Frontal cortex (tissue), 4 donors: ENCODE results near the gene FGFR1OP2. TPM values are rescaled to one million over a fixed set of nuclear protein-coding genes. Genes with fewer than 3 reads are reported as not detected.
"Not testable (repeated sequence)": the region's sequence is repeated elsewhere in the genome, so short reads cannot be mapped to it uniquely, and the experiment has no call there.

Experiments
- DNase-seq, 2 donors: peaks; one replicate each; pipeline ENCODE4 v3.0.0; 2012; ENCODE audit warnings: low spot score in 2 of 2
- FAIRE-seq: peaks from 2 replicates; lab custom pipeline; 2012; peaks lifted over from hg19 to GRCh38; lab: Jason Lieb, UNC
- total RNA-seq: library from RNA; depleted of rRNA; stranded (reverse); fragments of >200 nt; gene quantifications from one replicate; pipeline ENCODE4 v1.2.3, GENCODE V29; 2014
- donor health status: control.
- donor health status: control.
- donor health status: control.

Gene FGFR1OP2
- total RNA-seq, 1 donor from 2014 or later, result 42.0 TPM

DNA sequence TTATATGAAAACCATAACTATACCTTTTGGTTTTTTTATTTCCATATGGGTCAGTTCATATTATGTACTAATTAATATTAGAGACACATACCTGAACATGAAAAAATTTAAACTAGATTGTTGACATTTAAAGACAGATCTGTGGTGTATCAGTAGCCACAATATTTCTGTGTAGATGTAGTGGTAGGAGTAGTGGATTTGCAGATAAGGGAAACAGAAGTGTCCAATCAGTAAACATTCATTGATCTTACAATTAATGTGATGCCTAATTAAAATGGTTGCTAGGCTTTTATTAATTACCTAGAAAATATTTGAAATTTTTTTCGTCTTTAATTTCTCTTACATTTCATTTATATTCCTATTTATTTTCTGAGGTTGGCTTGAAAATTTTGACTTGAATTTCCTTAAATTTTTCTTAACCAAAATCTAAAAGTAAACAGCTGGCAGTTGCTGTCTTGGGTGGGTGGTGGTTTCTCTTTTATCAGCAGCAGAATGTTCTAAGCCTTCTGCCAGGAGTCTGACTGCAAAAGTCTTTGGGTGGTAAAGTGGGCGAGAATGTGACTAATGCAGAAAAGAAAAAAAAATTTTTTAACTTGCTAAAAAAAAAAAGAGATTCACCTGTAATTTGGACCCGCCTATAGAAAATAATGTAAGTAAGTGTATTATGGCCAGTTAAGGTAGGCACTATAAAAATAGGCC is 2.4 kb downstream of the FGFR1OP2 start:
- FAIRE-seq, result no peak
- DNase-seq, result no peak

DNA sequence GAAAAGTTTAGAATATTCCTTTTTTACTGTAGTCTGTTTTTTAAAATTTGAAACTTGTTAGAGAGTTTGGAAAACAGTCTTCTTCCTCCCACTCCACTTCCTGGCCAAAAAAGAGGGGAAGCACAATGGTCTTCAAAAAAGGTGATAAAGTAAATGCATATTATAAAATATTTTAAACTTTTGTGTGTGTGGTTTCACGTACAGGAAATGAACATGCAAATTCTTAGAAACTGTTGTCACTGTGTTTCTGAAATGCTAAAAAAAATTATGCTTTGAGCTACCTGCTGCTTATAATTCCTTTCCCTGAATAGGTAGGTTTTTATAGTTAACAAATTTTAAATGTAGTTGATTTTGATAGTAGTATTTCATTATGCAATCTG is 2.9 kb downstream of the FGFR1OP2 start:
- FAIRE-seq (no peak), DNase-seq (no peak)

GRCh38 chr12:26948309-26948708 is 10.0 kb downstream of the FGFR1OP2 start:
- FAIRE-seq (no peak), DNase-seq (no peak)

GRCh38 chr12:26953447-26953846 is 15.2 kb downstream of the FGFR1OP2 start:
- FAIRE-seq (no peak), DNase-seq (no peak)

DNA sequence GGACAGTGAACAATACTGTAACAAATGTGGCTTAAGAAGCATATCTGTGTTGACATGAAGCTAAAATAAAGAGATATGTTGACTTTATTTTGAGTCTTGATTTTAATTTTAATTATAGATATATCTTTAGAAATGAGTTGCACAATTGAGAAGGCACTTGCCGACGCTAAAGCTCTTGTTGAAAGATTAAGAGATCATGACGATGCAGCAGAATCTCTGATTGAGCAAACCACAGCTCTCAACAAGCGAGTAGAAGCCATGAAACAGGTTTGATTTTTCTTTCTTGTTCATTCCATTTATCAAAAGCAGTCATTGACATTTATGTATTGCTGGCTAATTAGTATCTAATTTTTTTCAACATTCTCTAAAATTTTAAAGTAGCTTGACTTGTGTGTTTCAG is 15.8 kb downstream of the FGFR1OP2 start:
- DNase-seq (no peak), FAIRE-seq (no peak)

DNA sequence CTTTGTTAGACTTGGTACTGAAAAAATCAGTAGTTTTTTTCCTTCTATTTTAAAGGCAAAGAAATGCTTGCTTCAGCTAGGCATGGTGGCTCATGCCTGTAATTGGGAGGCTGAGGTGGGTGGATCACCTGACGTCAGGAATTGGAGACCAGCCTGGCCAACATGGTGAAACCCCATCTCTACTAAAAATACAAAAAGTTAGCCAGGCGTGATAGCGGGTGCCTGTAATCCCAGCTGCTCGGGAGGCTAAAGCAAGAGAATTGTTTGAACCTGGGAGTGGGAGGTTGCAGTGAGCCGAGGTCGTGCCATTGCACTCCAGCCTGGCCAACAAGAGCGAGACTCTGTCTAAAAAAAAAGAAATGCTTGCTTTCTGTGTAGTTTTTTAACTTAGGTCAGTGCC is 23.1 kb downstream of the FGFR1OP2 start:
- not testable (repeated sequence) for FAIRE-seq, DNase-seq

DNA sequence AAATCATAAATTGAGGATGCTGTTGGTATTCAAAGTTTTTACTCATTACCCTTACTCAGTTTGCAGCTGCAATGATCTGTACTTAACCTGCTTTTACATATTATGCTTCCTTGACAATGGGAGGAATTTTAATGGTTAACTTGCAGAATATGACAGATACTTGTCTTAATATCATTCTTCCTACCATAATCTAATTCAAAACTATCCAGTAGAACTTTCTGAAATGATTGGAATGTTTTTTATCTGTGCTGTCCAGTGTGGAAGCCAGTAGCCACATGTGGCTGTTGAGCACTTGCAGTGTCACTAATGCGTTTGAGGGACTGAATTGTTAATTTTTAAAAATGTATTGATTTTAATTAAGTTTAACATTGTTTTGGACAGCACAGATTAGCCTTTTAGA is 23.5 kb downstream of the FGFR1OP2 start:
- FAIRE-seq, result no peak
- no peak for DNase-seq

DNA sequence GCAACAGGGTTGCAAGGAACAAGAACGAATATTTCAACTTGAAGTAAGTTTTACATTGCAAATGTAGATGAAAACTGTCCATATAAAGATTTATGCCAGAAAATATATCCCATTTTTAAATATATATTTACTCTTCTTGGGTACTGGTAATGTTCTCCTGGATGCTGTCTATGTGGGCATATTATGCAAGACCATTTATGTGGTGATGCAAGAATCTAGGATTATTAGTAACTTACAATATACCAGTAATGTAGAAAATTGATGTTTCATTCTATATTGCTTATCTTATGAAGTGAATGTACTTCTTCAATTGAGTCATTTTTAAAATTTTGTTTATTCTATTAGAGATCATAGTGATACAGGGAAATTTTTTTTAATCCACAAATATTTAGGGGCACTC is 25.1 kb downstream of the FGFR1OP2 start:
- no peak for DNase-seq
- FAIRE-seq, result no peak

GRCh38 chr12:26966842-26967241 is 28.6 kb downstream of the FGFR1OP2 start:
- no peak for DNase-seq
- FAIRE-seq, result no peak

- no peak for FAIRE-seq
- no peak for DNase-seq
These were observed 31.9 kb downstream of the FGFR1OP2 start for GRCh38 chr12:26970136-26970535.

- DNase-seq, result no peak
- FAIRE-seq, result no peak
These were observed 33.7 kb downstream of the FGFR1OP2 start for GRCh38 chr12:26971963-26972362.

DNA sequence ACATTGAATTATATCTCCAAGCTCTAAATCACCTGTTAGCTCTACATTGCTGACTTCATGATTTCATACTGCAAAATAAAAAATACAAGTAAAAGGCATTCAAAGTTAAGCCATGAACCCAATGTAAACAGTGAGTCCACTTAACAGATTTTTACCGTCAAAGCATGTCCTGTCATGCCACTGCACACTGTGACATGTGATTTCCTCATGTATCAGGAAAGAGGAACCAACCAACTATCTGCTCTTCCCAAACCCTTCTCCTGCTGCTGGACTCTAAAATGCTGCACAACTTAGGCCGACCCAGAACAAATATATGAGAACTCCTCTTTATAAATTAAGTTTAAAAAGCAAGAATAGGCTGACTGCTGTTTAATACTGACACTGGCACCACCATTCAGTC is 38.4 kb downstream of the FGFR1OP2 start:
- no peak for FAIRE-seq
- DNase-seq, result no peak

- DNase-seq (peak in 1 of 2 donors; percentile 10), FAIRE-seq (no peak)
These were observed 40.5 kb downstream of the FGFR1OP2 start for GRCh38 chr12:26978801-26979200.

GRCh38 chr12:26979733-26980132 is 41.5 kb downstream of the FGFR1OP2 start:
- DNase-seq (no peak), FAIRE-seq (no peak)

GRCh38 chr12:26982866-26983265 is 44.6 kb downstream of the FGFR1OP2 start:
- no peak for FAIRE-seq
- DNase-seq, result no peak

DNA sequence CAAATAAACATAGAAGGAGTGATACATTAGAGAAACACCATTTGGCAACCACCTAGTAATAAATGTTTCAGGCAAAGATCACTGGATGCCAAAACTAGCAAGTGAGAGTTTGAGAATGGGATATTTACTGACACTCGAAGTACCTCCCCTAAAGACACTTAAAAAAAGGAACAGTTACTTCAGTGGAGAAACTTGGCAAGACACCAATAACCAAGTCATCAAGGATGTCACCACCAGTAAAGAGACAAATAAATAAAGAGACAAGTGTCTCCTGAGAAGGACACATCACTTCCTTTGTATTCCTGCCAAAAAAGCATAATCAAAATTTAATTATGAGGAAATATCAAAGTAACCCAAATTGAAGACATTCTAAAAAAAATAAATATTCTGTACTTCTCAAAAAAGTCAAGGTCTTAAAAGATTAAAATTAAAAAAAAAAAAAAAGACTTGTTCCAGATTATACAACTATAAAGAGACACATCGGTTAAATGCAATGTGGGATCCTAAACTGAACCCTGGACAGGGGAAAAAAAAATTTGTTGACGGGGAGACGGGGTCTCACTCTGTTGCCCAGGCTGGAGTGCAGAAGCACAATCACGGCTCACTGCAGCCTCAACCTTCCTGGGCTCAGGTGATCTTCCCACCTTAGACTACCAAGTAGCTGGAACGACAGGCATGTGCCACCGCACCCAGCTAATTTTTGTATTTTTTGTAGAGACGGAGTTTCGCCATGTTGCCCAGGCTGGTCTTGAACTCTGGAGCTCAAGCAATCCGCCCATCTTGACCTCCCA is 49.6 kb downstream of the FGFR1OP2 start:
- DNase-seq, result peak in 1 of 2 donors; percentile 25

DNA sequence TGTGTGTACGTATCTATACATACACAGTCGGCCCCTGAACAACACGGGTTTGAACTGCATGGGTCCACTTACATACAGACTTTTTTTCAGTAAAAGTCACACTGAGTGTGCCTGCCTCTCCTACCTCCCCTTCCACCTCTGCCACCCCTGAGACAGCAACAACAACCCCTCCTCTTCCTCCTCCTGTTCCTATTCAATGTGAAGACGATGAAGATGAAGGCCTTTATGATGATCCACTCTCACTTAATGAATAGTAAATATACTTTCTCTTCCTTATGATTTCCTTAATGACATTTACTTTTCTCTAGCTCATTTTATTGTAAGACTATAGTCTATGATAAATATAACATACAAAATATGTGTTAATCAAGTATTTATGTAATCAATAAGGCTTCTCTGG is 50.4 kb downstream of the FGFR1OP2 start:
- DNase-seq, result no peak
- no peak for FAIRE-seq

More for the DNA sequence above, 49.6 kb downstream of the FGFR1OP2 start:
- no peak for FAIRE-seq

- no peak for FAIRE-seq
- DNase-seq, result no peak
These were observed 51.6 kb downstream of the FGFR1OP2 start for GRCh38 chr12:26989873-26990272.

- no peak for DNase-seq
- no peak for FAIRE-seq
These were observed 53.6 kb downstream of the FGFR1OP2 start for GRCh38 chr12:26991826-26992225.

GRCh38 chr12:26994109-26994508 is 55.8 kb downstream of the FGFR1OP2 start:
- no peak for DNase-seq
- FAIRE-seq, result no peak

GRCh38 chr12:26995706-26996105 is 57.4 kb downstream of the FGFR1OP2 start:
- FAIRE-seq (no peak), DNase-seq (no peak)
